GM23248 (cell line): ENCODE data around the gene NPAS1. TPM values are rescaled to one million over a fixed set of nuclear protein-coding genes. Genes with fewer than 3 reads are reported as not detected.

Experiments
- DNase-seq: peaks from one replicate; pipeline ENCODE4 v3.0.0-alpha.2; 2015
- H2AFZ ChIP-seq: fragments of 200-600 bp; sonication (generic); 2 replicates; pipeline ENCODE4 v1.6.1; 2016; ENCODE audit warnings: antibody characterized with exemption
- H3F3A ChIP-seq: fragments of 200-600 bp; sonication (generic); 2 replicates; pipeline ENCODE4 v1.6.1; 2016; ENCODE audit warnings: mild to moderate bottlenecking, antibody characterized with exemption, mixed run types; ENCODE audit not compliant: insufficient read depth
- H3K27ac ChIP-seq: fragments of 200-600 bp; sonication (generic); 2 replicates; pipeline ENCODE4 v1.5.1; 2016; ENCODE audit warnings: mild to moderate bottlenecking
- H3K27me3 ChIP-seq: fragments of 200-600 bp; sonication (generic); replicated peaks from 2 replicates; pipeline ENCODE4 v1.6.1; 2016; ENCODE audit warnings: mild to moderate bottlenecking; ENCODE audit not compliant: insufficient read depth
- H3K36me3 ChIP-seq: fragments of 200-600 bp; sonication (generic); 2 replicates; pipeline ENCODE4 v1.6.1; 2016; ENCODE audit warnings: low read depth, mild to moderate bottlenecking
- H3K4me1 ChIP-seq: fragments of 200-600 bp; sonication (generic); 2 replicates; pipeline ENCODE4 v1.6.1; 2016; ENCODE audit warnings: mild to moderate bottlenecking; ENCODE audit not compliant: insufficient read depth
- H3K4me2 ChIP-seq: fragments of 200-600 bp; sonication (generic); one replicate; pipeline ENCODE4 v1.6.1; 2016; ENCODE audit warnings: mild to moderate bottlenecking; ENCODE audit not compliant: unreplicated experiment
- H3K4me3 ChIP-seq: fragments of 200-600 bp; sonication (generic); 2 replicates; pipeline ENCODE4 v1.5.1; 2016; ENCODE audit warnings: mild to moderate bottlenecking
- H3K79me2 ChIP-seq: fragments of 200-600 bp; sonication (generic); 2 replicates; pipeline ENCODE4 v1.6.1; 2016; ENCODE audit warnings: mild to moderate bottlenecking; ENCODE audit not compliant: insufficient read depth
- H3K9ac ChIP-seq: fragments of 200-600 bp; sonication (generic); 2 replicates; pipeline ENCODE4 v1.6.1; 2016; ENCODE audit warnings: mild to moderate bottlenecking
- H3K9me2 ChIP-seq: fragments of 200-600 bp; sonication (generic); 2 replicates; pipeline ENCODE4 v1.6.1; 2016; ENCODE audit warnings: mixed run types, mild to moderate bottlenecking, moderate library complexity; ENCODE audit not compliant: insufficient read depth
- H3K9me3 ChIP-seq: fragments of 200-600 bp; sonication (generic); one replicate; pipeline ENCODE4 v1.6.1; 2017; ENCODE audit warnings: low read depth
- H4K20me1 ChIP-seq: fragments of 200-600 bp; sonication (generic); 2 replicates; pipeline ENCODE4 v1.6.0; 2016; ENCODE audit not compliant: insufficient read depth
- EZH2 ChIP-seq: fragments of 200-600 bp; sonication (generic); IDR thresholded peaks from 2 replicates; pipeline ENCODE4 v1.6.1; 2018; ENCODE audit warnings: antibody characterized with exemption, mild to moderate bottlenecking; ENCODE audit not compliant: insufficient read depth, poor library complexity, severe bottlenecking
- EZH2phosphoT487 ChIP-seq: fragments of 200-600 bp; sonication (generic); IDR thresholded peaks from 2 replicates; pipeline ENCODE4 v1.6.1; 2018; ENCODE audit warnings: antibody characterized with exemption, moderate library complexity, mild to moderate bottlenecking, low read depth; ENCODE audit not compliant: insufficient read depth
- WGBS, 2 experiments: methylation state at CpG; one replicate each; pipeline ENCODE4 v1.1.6; 2015 to 2017; ENCODE audit warnings: low lambda C conversion rate in 2 of 2, low coverage in 1 of 2; ENCODE audit errors: missing lambda C conversion rate in 2 of 2; 5-methylcytosine and 5-hydroxymethylcytosine counted together
- in situ Hi-C: fragments of 300-500 bp; cut with MboI; formaldehyde crosslinking; loops from 2 replicates; pipeline ENCODE4 v1.15.0; 2020
- polyA plus RNA-seq: library from polyadenylated mRNA; unstranded; fragments of >200 nt; fragmentation: Nextera tagmentation; extraction: Ambion mirVana; gene quantifications from 2 replicates; pipeline ENCODE4 v1.2.1, GENCODE V29; 2016
- total RNA-seq: library from RNA; depleted of rRNA; stranded (reverse); fragments of >200 nt; shearing (Covaris generic); gene quantifications from 2 replicates; pipeline ENCODE4 v1.2.3, GENCODE V29; 2014

Gene NPAS1
- total and polyA plus RNA-seq, 2 experiments from 2014 or later, result 8.6 to 23.2 TPM

DNA sequence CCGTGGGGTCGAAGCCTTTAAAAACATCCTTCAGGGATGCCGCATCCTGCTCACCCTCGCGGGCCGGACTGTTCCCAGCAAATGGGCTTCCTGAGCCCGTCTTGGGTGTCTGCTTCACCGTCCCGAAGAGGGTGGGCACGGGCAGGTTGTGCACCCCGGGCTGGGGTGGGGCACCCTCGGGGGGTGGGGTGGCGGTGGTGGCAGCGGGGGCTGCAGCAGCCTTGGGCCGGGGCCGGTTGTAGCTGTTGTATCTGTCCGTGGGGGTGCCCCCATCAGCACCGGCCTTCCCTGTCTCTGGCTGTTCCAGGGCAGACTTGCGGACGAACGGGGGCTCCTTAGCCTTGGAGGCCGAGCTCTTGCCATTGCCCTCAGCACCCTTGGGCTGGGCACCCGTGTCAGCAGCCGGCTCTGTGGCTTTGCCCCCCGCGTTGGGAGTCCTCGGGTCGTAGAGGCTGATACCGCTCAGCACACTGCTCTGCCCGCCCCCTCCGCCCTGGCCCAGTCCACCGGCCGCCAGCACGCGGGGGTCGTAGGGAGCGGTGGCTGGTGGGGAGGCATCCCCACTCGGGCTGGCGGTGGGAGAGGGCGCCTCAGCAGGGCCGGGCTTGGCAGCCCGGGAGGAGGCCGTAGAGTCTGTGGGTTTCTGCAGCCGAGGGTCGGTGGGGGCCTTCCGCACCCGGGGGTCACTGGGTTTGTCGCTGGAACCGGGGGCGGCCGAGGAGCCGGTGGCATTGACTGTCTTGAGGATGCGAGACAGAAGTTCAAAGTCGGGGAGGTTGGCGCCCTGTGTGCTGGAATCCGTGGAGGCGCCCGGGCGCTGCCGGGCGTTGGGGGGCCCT lies 47.0 kb downstream of the NPAS1 start:
- no peaks in the 10 kb centered on the region for H4K20me1 ChIP-seq
- in situ Hi-C loops, result no loop called here
- no peak overlapping the region for H3K4me3 ChIP-seq
- no peak overlapping the region for H3K9ac ChIP-seq
- H3K27me3 ChIP-seq, result no peaks in the 10 kb centered on the region
- H3K79me2 ChIP-seq, result peaks cover 7% of the 10 kb centered on the region; the same call in 1 of the 2 replicates
- H3K27ac ChIP-seq, result no peak overlapping the region
- no peak for DNase-seq
- no peaks in the 10 kb centered on the region for H3K9me3 ChIP-seq
- no peaks in the 10 kb centered on the region for H3K4me1 ChIP-seq
- WGBS, 2 experiments, result 90 to 92% methylated on average over 28 to 61 of the region's 61 CpGs
- no peak for TF ChIP-seq EZH2
- no peak for TF ChIP-seq EZH2phosphoT487
- H3K9me2 ChIP-seq, result no peaks in the 10 kb centered on the region
- H3F3A ChIP-seq, result no peaks in the 10 kb centered on the region
- peaks cover 9% of the 10 kb centered on the region; the same call in 1 of the 2 replicates for H3K36me3 ChIP-seq
- no peak overlapping the region for H2AFZ ChIP-seq
- no peak overlapping the region for H3K4me2 ChIP-seq

GRCh38 chr19:47067215-47067847 lies 47.7 kb downstream of the NPAS1 start:
- TF ChIP-seq EZH2phosphoT487, result no peak
- no peak for TF ChIP-seq EZH2
- no peaks in the 10 kb centered on the region for H3K9me3 ChIP-seq
- no peak overlapping the region for H3K9ac ChIP-seq
- no peak for DNase-seq
- H3F3A ChIP-seq, result no peaks in the 10 kb centered on the region
- no peaks in the 10 kb centered on the region for H3K9me2 ChIP-seq
- H3K27ac ChIP-seq, result no peak overlapping the region
- H3K36me3 ChIP-seq, result peaks cover 12% of the 10 kb centered on the region; the same call in 1 of the 2 replicates
- in situ Hi-C loops, result no loop called here
- no peak overlapping the region for H2AFZ ChIP-seq
- H3K4me1 ChIP-seq, result no peaks in the 10 kb centered on the region
- H4K20me1 ChIP-seq, result no peaks in the 10 kb centered on the region
- peaks cover 8% of the 10 kb centered on the region; the same call in 1 of the 2 replicates for H3K79me2 ChIP-seq
- H3K4me3 ChIP-seq, result no peak overlapping the region
- no peak overlapping the region for H3K4me2 ChIP-seq
- H3K27me3 ChIP-seq, result no peaks in the 10 kb centered on the region
- 95 to 97% methylated on average over 26 to 35 of the region's 36 CpGs for WGBS, 2 experiments

GRCh38 chr19:47068246-47068645 lies 48.6 kb downstream of the NPAS1 start:
- Histone ChIP-seq H3K4me1 (no peaks in the 10 kb centered on the region), H3F3A (no peaks in the 10 kb centered on the region), H3K36me3 (peaks cover 12% of the 10 kb centered on the region; the same call in 1 of the 2 replicates), H3K79me2 (peaks cover 15% of the 10 kb centered on the region; the same call in 1 of the 2 replicates), H3K27ac (no peak overlapping the region), H2AFZ (no peak overlapping the region), H3K9me2 (no peaks in the 10 kb centered on the region), H3K27me3 (no peaks in the 10 kb centered on the region), H3K4me2 (no peak overlapping the region), H3K9ac (no peak overlapping the region), H3K9me3 (no peaks in the 10 kb centered on the region), H4K20me1 (no peaks in the 10 kb centered on the region), H3K4me3 (no peak overlapping the region)
- in situ Hi-C loops, result no loop called here
- DNase-seq, result no peak
- 91 to 94% methylated on average over 8 of the region's 8 CpGs for WGBS, 2 experiments
- TF ChIP-seq EZH2phosphoT487, result no peak
- TF ChIP-seq EZH2, result no peak

DNA sequence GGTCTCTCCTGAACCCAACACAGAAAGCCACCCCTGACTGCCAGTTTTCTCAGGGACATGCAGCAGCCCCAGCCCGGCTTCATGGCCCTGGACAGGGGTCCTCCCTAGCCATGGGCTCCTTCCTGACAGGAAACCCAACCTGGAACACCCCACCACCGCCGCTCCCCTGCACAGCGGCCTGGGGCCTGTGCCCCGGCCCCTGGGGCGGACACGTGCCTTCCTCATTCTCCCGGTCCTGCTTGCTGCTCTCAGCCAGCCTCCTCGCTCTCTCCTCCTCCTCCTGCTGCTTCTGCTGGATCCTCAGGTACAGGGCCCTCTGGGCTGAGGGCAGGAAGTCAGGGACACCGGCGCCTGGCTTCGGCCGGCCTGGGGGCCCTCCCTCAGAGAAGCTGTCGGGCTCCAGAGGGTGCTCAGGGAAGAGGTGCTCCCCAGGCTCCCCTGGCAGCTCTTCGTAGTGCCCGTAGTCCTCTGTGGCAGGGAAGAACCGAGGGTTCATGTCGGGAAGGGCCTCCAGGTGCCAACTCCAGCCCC lies 49.3 kb downstream of the NPAS1 start:
- no peaks in the 10 kb centered on the region for H3K27me3 ChIP-seq
- H3K4me3 ChIP-seq, result no peak overlapping the region
- no peaks in the 10 kb centered on the region for H3K9me2 ChIP-seq
- H3K9ac ChIP-seq, result no peak overlapping the region
- in situ Hi-C loops, result no loop called here
- H2AFZ ChIP-seq, result no peak overlapping the region
- H3K27ac ChIP-seq, result no peak overlapping the region
- H3K9me3 ChIP-seq, result no peaks in the 10 kb centered on the region
- TF ChIP-seq EZH2phosphoT487, result no peak
- TF ChIP-seq EZH2, result no peak
- H4K20me1 ChIP-seq, result no peaks in the 10 kb centered on the region
- no peaks in the 10 kb centered on the region for H3F3A ChIP-seq
- H3K79me2 ChIP-seq, result peaks cover 20% of the 10 kb centered on the region; the same call in 1 of the 2 replicates
- no peak overlapping the region for H3K4me2 ChIP-seq
- no peak for DNase-seq
- WGBS, 2 experiments, result 97% methylated on average over 15 to 18 of the region's 18 CpGs
- H3K4me1 ChIP-seq, result no peaks in the 10 kb centered on the region
- peaks cover 12% of the 10 kb centered on the region; the same call in 1 of the 2 replicates for H3K36me3 ChIP-seq
